Skeletal muscle cell (primary cell): ENCODE data around the gene NDUFB11.

Source experiments
- DNase-seq: peaks from one replicate; pipeline ENCODE4 v3.0.0-alpha.2; 2010; ENCODE audit warnings: low read depth
- H3K4me3 ChIP-seq: 2 replicates; pipeline ENCODE4 v1.5.1; 2011; ENCODE audit warnings: low read depth, mild to moderate bottlenecking, control low read depth, low read length, moderate library complexity

NDUFB11 gene

GRCh38 chrX:47144626-47145394, at the start of gene NDUFB11, which contains the start of gene RBM10:
Gene NDUFB11, minus strand, starts transcription at chrX:47144702. Its CDS starts 23 bp downstream, at chrX:47144679.
Gene RBM10, plus strand, starts transcription at chrX:47145221. Its CDS starts 2,261 bp downstream, at chrX:47147482.
- peak; percentile 87 for DNase-seq
- peak within 1 kb of the TSS; percentile 70 for H3K4me3 ChIP-seq

- peak; percentile 71 for DNase-seq
- peak within 1 kb of the TSS; percentile 67 for H3K4me3 ChIP-seq
Measured at GRCh38 chrX:47193475-47194193, 49.1 kb upstream of the NDUFB11 start, which contains the start of gene UBA1. Gene UBA1, plus strand, starts transcription at chrX:47193829. Its CDS starts 4,974 bp downstream, at chrX:47198803.

GRCh38 chrX:47191806-47192401, 47.4 kb upstream of the NDUFB11 start:
- DNase-seq: no peak

GRCh38 chrX:47191331-47191730, 46.8 kb upstream of the NDUFB11 start:
- H3K4me3 ChIP-seq: peak overlapping the region; percentile 65

More at GRCh38 chrX:47191806-47192401, 47.4 kb upstream of the NDUFB11 start:
- H3K4me3 ChIP-seq: peak overlapping the region; percentile 65

GRCh38 chrX:47190445-47191269, 46.2 kb upstream of the NDUFB11 start:
- H3K4me3 ChIP-seq: peak overlapping the region; percentile 65
- DNase-seq: peak; percentile 82

More at GRCh38 chrX:47191331-47191730, 46.8 kb upstream of the NDUFB11 start:
- no peak for DNase-seq

- no peak for DNase-seq
- no peak overlapping the region for H3K4me3 ChIP-seq
Measured at GRCh38 chrX:47189906-47190305, 45.4 kb upstream of the NDUFB11 start.

- H3K4me3 ChIP-seq: no peak overlapping the region
- no peak for DNase-seq
Measured at GRCh38 chrX:47187106-47187677, 42.7 kb upstream of the NDUFB11 start.

GRCh38 chrX:47186096-47186740, 41.7 kb upstream of the NDUFB11 start:
- no peak for DNase-seq
- H3K4me3 ChIP-seq: no peak overlapping the region

- H3K4me3 ChIP-seq: no peak overlapping the region
- DNase-seq: no peak
Measured at GRCh38 chrX:47185241-47185640, 40.7 kb upstream of the NDUFB11 start.

- no peak overlapping the region for H3K4me3 ChIP-seq
- no peak for DNase-seq
Measured at GRCh38 chrX:47184486-47184885, 40.0 kb upstream of the NDUFB11 start.

- DNase-seq: no peak
- no peak overlapping the region for H3K4me3 ChIP-seq
Measured at GRCh38 chrX:47182106-47182700, 37.7 kb upstream of the NDUFB11 start.

- DNase-seq: no peak
- no peak overlapping the region for H3K4me3 ChIP-seq
Measured at GRCh38 chrX:47181301-47181700, 36.8 kb upstream of the NDUFB11 start.

GRCh38 chrX:47180346-47180745, 35.8 kb upstream of the NDUFB11 start:
- DNase-seq: no peak
- no peak overlapping the region for H3K4me3 ChIP-seq

- no peak overlapping the region for H3K4me3 ChIP-seq
Measured at GRCh38 chrX:47179928-47180255, 35.4 kb upstream of the NDUFB11 start.

GRCh38 chrX:47179221-47179927, 34.9 kb upstream of the NDUFB11 start:
- DNase-seq: no peak
- no peak overlapping the region for H3K4me3 ChIP-seq

More at GRCh38 chrX:47179928-47180255, 35.4 kb upstream of the NDUFB11 start:
- DNase-seq: no peak

GRCh38 chrX:47178337-47178736, 33.8 kb upstream of the NDUFB11 start:
- DNase-seq: no peak

GRCh38 chrX:47177079-47177478, 32.6 kb upstream of the NDUFB11 start:
- no peak overlapping the region for H3K4me3 ChIP-seq

More at GRCh38 chrX:47178337-47178736, 33.8 kb upstream of the NDUFB11 start:
- no peak overlapping the region for H3K4me3 ChIP-seq

More at GRCh38 chrX:47177079-47177478, 32.6 kb upstream of the NDUFB11 start:
- DNase-seq: no peak
